ENCODE data around the gene GPR160. TPM values are rescaled to one million over a fixed set of nuclear protein-coding genes. Genes with fewer than 3 reads are reported as not detected.

GPR160 gene
- total and polyA plus RNA-seq, 2 donors from 2014 or later, result 23.7 to 24.9 TPM

DNA sequence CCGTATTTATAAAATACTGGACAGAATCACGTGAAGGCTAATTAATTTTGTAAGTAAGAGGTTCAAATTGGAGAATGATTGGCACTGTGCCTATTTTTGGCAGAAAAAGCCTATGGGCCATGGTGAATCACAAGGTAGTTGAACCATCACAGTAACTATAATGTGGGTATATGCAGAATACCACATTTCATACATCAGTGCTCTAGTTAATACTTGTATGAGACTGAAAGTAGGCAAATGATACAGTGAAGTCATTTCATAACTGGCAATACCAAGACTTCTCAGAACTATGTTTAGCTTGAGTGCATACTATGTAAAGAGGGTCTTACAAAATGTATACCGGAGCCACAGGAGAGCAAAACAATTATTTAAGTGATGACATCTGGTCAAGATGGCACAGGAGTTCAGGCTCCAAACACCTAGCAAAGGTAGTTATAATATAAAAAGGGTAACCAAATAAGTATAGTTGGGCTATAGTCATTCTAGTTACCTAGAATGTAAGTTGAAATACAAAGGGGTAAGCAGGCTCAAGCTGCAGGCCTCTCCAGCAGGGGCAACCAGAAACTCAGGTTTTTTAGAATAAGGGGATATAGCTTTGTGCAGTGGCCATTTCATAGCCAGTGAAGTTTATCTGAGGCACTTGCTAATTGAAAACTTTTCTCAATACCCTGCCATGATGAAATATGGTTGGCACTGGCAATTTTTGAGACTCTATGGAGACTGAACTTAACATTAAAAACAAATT, 19.1 kb downstream of the GPR160 start:
- Histone ChIP-seq H3K4me3 (ENCODE audit: low read length in 3 of 3) (no peak overlapping the region), H3K9me3 (ENCODE audit: control insufficient read depth in 2 of 3, insufficient read depth in 1 of 3, low read length in 3 of 3) (no peaks in the 10 kb centered on the region), H3K36me3 (ENCODE audit: control insufficient read depth in 2 of 3, insufficient read depth in 3 of 3, low read length in 3 of 3) (no peaks in the 10 kb centered on the region), H3K27me3 (ENCODE audit: control insufficient read depth, insufficient read depth, low read length) (no peaks in the 10 kb centered on the region), H3K9ac (ENCODE audit: low read length in 3 of 3) (no peak overlapping the region), H3K27ac (ENCODE audit: low read depth in 2 of 2, low read length in 2 of 2) (no peak overlapping the region), H3K4me1 (ENCODE audit: control insufficient read depth in 2 of 3, insufficient read depth in 2 of 3, low read depth in 1 of 3, low read length in 3 of 3) (peaks cover 0 to 12% (median 0%) of the 10 kb centered on the region in 3 donors)
- FAIRE-seq (no peak), DNase-seq (no peak)
- intact Hi-C loops (cut with DNase I), result no loop called here
- TF ChIP-seq, protein P1, sequence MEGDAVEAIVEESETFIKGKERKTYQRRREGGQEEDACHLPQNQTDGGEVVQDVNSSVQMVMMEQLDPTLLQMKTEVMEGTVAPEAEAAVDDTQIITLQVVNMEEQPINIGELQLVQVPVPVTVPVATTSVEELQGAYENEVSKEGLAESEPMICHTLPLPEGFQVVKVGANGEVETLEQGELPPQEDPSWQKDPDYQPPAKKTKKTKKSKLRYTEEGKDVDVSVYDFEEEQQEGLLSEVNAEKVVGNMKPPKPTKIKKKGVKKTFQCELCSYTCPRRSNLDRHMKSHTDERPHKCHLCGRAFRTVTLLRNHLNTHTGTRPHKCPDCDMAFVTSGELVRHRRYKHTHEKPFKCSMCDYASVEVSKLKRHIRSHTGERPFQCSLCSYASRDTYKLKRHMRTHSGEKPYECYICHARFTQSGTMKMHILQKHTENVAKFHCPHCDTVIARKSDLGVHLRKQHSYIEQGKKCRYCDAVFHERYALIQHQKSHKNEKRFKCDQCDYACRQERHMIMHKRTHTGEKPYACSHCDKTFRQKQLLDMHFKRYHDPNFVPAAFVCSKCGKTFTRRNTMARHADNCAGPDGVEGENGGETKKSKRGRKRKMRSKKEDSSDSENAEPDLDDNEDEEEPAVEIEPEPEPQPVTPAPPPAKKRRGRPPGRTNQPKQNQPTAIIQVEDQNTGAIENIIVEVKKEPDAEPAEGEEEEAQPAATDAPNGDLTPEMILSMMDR (IDR thresholded peaks at IDR 0.05; ENCODE audit: borderline replicate concordance, extremely low read depth, insufficient read depth), result no peak

DNA sequence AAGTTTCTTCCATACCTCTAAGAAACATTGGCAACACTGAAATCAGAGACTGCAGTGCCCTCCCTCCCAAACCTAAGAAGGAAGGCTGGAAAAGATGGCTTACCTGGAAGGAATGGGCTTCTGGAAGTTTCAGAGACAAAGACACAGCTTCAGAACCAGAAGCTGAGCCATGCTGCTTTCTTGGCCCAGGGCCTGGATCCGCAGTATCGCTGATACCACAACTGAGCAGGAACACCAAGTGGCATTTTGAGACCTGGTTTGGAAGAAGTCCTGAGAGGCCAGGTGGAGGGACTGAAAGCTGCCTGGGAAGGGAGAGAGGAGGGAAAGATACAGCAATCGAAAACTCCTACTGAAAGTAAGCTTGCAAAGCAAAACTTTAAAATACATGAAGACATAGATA, 19.8 kb downstream of the GPR160 start:
- FAIRE-seq, result no peak

GRCh38 chr3:170058127-170058526, 20.3 kb downstream of the GPR160 start:
- Histone ChIP-seq H3K27me3 (ENCODE audit: control insufficient read depth, insufficient read depth, low read length) (no peaks in the 10 kb centered on the region), H3K4me1 (ENCODE audit: control insufficient read depth in 2 of 3, insufficient read depth in 2 of 3, low read depth in 1 of 3, low read length in 3 of 3) (peaks cover 0 to 12% (median 0%) of the 10 kb centered on the region in 3 donors), H3K36me3 (ENCODE audit: control insufficient read depth in 2 of 3, insufficient read depth in 3 of 3, low read length in 3 of 3) (no peaks in the 10 kb centered on the region), H3K9me3 (ENCODE audit: control insufficient read depth in 2 of 3, insufficient read depth in 1 of 3, low read length in 3 of 3) (no peaks in the 10 kb centered on the region), H3K27ac (ENCODE audit: low read depth in 2 of 2, low read length in 2 of 2) (no peak overlapping the region), H3K9ac (ENCODE audit: low read length in 3 of 3) (no peak overlapping the region), H3K4me3 (ENCODE audit: low read length in 3 of 3) (no peak overlapping the region)
- no peak for DNase-seq
- no peak for FAIRE-seq
- TF ChIP-seq, protein P1 (IDR thresholded peaks at IDR 0.05; ENCODE audit: borderline replicate concordance, extremely low read depth, insufficient read depth), result no peak
- intact Hi-C loops (cut with DNase I), result no loop called here

More for the DNA sequence above, 19.8 kb downstream of the GPR160 start:
- no peaks in the 10 kb centered on the region for H3K9me3 ChIP-seq (ENCODE audit: control insufficient read depth in 2 of 3, insufficient read depth in 1 of 3, low read length in 3 of 3)
- H3K36me3 ChIP-seq (ENCODE audit: control insufficient read depth in 2 of 3, insufficient read depth in 3 of 3, low read length in 3 of 3), result no peaks in the 10 kb centered on the region
- intact Hi-C loops (cut with DNase I), result no loop called here
- peaks cover 0 to 12% (median 0%) of the 10 kb centered on the region in 3 donors for H3K4me1 ChIP-seq (ENCODE audit: control insufficient read depth in 2 of 3, insufficient read depth in 2 of 3, low read depth in 1 of 3, low read length in 3 of 3)
- H3K9ac ChIP-seq (ENCODE audit: low read length in 3 of 3), result no peak overlapping the region
- H3K27ac ChIP-seq (ENCODE audit: low read depth in 2 of 2, low read length in 2 of 2), result peak overlapping the region in 1 of 2 donors; percentile 24
- DNase-seq, result no peak
- no peaks in the 10 kb centered on the region for H3K27me3 ChIP-seq (ENCODE audit: control insufficient read depth, insufficient read depth, low read length)
- TF ChIP-seq, protein P1 (IDR thresholded peaks at IDR 0.05; ENCODE audit: borderline replicate concordance, extremely low read depth, insufficient read depth), result no peak
- no peak overlapping the region for H3K4me3 ChIP-seq (ENCODE audit: low read length in 3 of 3)

Data from kidney (tissue), 14 donors.